ENCODE results near the gene IER5L.

GRCh38 chr9:129145316-129145715, 32.7 kb downstream of the IER5L start:
- TF ChIP-seq CTCF (IDR thresholded peaks at IDR 0.05), result no peak
- TF ChIP-seq POLR2A (IDR thresholded peaks at IDR 0.05), result no peak
